H9 (cell line): Measurements from ENCODE around the gene GPR50. TPM values are rescaled to one million over a fixed set of nuclear protein-coding genes. Genes with fewer than 3 reads are reported as not detected.
A peak's percentile ranks its signal among the peaks of the same experiment; 100 is the strongest.

ENCODE experiments used
- DNase-seq: peaks from one replicate; pipeline ENCODE4 v3.0.0-alpha.2; 2017
- H2AFZ ChIP-seq: one replicate; pipeline ENCODE4 v1.6.1; 2013; ENCODE audit warnings: mild to moderate bottlenecking, low read length, control low read depth, moderate library complexity
- H2AK5ac ChIP-seq: 2 replicates; pipeline ENCODE4 v1.6.1; 2013; ENCODE audit warnings: low read length, control low read depth, mixed read lengths; ENCODE audit not compliant: insufficient read length
- H2BK120ac ChIP-seq: one replicate; pipeline ENCODE4 v1.6.1; 2013; ENCODE audit warnings: low read depth, mild to moderate bottlenecking, low read length, control low read depth, inconsistent platforms; ENCODE audit not compliant: poor library complexity, severe bottlenecking
- H2BK12ac ChIP-seq: 2 replicates; pipeline ENCODE4 v1.6.1; 2013; ENCODE audit warnings: low read length, control low read depth, mixed read lengths, low read depth; ENCODE audit not compliant: insufficient read length
- H2BK15ac ChIP-seq: 2 replicates; pipeline ENCODE4 v1.6.1; 2013; ENCODE audit warnings: low read depth, low read length, control low read depth
- H2BK20ac ChIP-seq: one replicate; pipeline ENCODE4 v1.6.1; 2013; ENCODE audit warnings: low read depth, mild to moderate bottlenecking, low read length, control low read depth, inconsistent platforms; ENCODE audit not compliant: poor library complexity, severe bottlenecking
- H2BK5ac ChIP-seq: 2 replicates; pipeline ENCODE4 v1.6.1; 2013; ENCODE audit warnings: low read length, control low read depth, mixed read lengths; ENCODE audit not compliant: insufficient read length
- H3K14ac ChIP-seq: 2 replicates; pipeline ENCODE4 v1.6.1; 2013; ENCODE audit warnings: low read length, control low read depth; ENCODE audit not compliant: insufficient read depth
- H3K18ac ChIP-seq: 2 replicates; pipeline ENCODE4 v1.6.1; 2013; ENCODE audit warnings: low read depth, mild to moderate bottlenecking, mixed read lengths, low read length, control low read depth; ENCODE audit not compliant: insufficient read length
- H3K23ac ChIP-seq: 2 replicates; pipeline ENCODE4 v1.6.1; 2013; ENCODE audit warnings: low read length, control low read depth, mixed read lengths, low read depth; ENCODE audit not compliant: insufficient read length
- H3K23me2 ChIP-seq: 2 replicates; pipeline ENCODE4 v1.6.1; 2013; ENCODE audit warnings: low read depth, mild to moderate bottlenecking, mixed read lengths, low read length, control low read depth; ENCODE audit not compliant: insufficient read length, poor library complexity, severe bottlenecking
- H3K27ac ChIP-seq: 2 replicates; pipeline ENCODE4 v1.5.1; 2013; ENCODE audit warnings: low read length, control low read depth, mixed read lengths, low read depth; ENCODE audit not compliant: insufficient read length
- H3K27me3 ChIP-seq: 2 replicates; pipeline ENCODE4 v1.6.1; 2013; ENCODE audit warnings: low read length, control low read depth, inconsistent platforms; ENCODE audit not compliant: insufficient read depth
- H3K4ac ChIP-seq: 2 replicates; pipeline ENCODE4 v1.6.1; 2013; ENCODE audit warnings: low read depth, mild to moderate bottlenecking, control low read depth, inconsistent platforms, low read length, moderate library complexity
- H3K4me1 ChIP-seq: 2 replicates; pipeline ENCODE4 v1.6.1; 2013; ENCODE audit warnings: low read length, control low read depth, inconsistent platforms; ENCODE audit not compliant: insufficient read depth
- H3K4me2 ChIP-seq: 2 replicates; pipeline ENCODE4 v1.6.1; 2013; ENCODE audit warnings: low read length, control low read depth, mixed read lengths; ENCODE audit not compliant: insufficient read length, insufficient read depth
- H3K56ac ChIP-seq: 2 replicates; pipeline ENCODE4 v1.6.1; 2013; ENCODE audit warnings: low read depth, mild to moderate bottlenecking, mixed read lengths, low read length, control low read depth; ENCODE audit not compliant: insufficient read length
- H3K79me1 ChIP-seq: 2 replicates; pipeline ENCODE4 v1.6.1; 2013; ENCODE audit warnings: low read depth, mild to moderate bottlenecking, moderate library complexity, low read length, control low read depth, inconsistent platforms; ENCODE audit not compliant: insufficient read depth, poor library complexity, severe bottlenecking
- H3K79me2 ChIP-seq: 2 replicates; pipeline ENCODE4 v1.6.1; 2013; ENCODE audit warnings: low read length, control low read depth, inconsistent platforms; ENCODE audit not compliant: insufficient read depth
- H3K9ac ChIP-seq: 2 replicates; pipeline ENCODE4 v1.6.1; 2013; ENCODE audit warnings: low read length, control low read depth, mixed read lengths; ENCODE audit not compliant: insufficient read length; ENCODE audit errors: extremely low read depth
- H3K9me3 ChIP-seq: one replicate; pipeline ENCODE4 v1.6.1; 2013; ENCODE audit warnings: low read depth, low read length, inconsistent platforms; ENCODE audit not compliant: control insufficient read depth
- H3T11ph ChIP-seq: one replicate; pipeline ENCODE4 v1.6.1; 2013; ENCODE audit warnings: mild to moderate bottlenecking, low read length, control low read depth, inconsistent platforms
- H4K20me1 ChIP-seq: one replicate; pipeline ENCODE4 v1.6.1; 2013; ENCODE audit not compliant: control insufficient read depth, insufficient read length, insufficient read depth
- H4K5ac ChIP-seq: 2 replicates; pipeline ENCODE4 v1.6.1; 2013; ENCODE audit warnings: low read depth, mild to moderate bottlenecking, mixed read lengths, low read length, control low read depth; ENCODE audit not compliant: insufficient read length
- H4K8ac ChIP-seq: replicated peaks from 2 replicates; pipeline ENCODE4 v1.6.1; 2013; ENCODE audit warnings: low read length, control low read depth, mixed read lengths, low read depth; ENCODE audit not compliant: insufficient read length
- H4K91ac ChIP-seq: 2 replicates; pipeline ENCODE4 v1.6.1; 2013; ENCODE audit warnings: low read depth, mild to moderate bottlenecking, moderate library complexity, mixed read lengths, low read length, control low read depth; ENCODE audit not compliant: insufficient read length
- H3K27ac Mint-ChIP-seq, 3 experiments: 2 replicates in 2 of 3; 3 replicates in 1 of 3; pipeline ENCODE4 v1.8.0; 2020 to 2021; ENCODE audit warnings: mixed read lengths in 3 of 3, mild to moderate bottlenecking in 1 of 3, moderate library complexity in 1 of 3
- H3K27me3 Mint-ChIP-seq: 2 replicates; pipeline ENCODE4 v1.8.0; 2021; ENCODE audit warnings: low read depth, mild to moderate bottlenecking, moderate library complexity, mixed read lengths
- H3K36me3 Mint-ChIP-seq, 3 experiments: 2 replicates in 2 of 3; 3 replicates in 1 of 3; pipeline ENCODE4 v1.8.0; 2020 to 2021; ENCODE audit warnings: low read depth in 3 of 3, mixed read lengths in 3 of 3; ENCODE audit not compliant: insufficient read depth in 1 of 3
- H3K4me1 Mint-ChIP-seq, 2 experiments: 2 replicates each; pipeline ENCODE4 v1.8.0; 2020; ENCODE audit warnings: mixed read lengths in 2 of 2
- H3K4me3 Mint-ChIP-seq, 2 experiments: 2 replicates in 1 of 2; 3 replicates in 1 of 2; pipeline ENCODE4 v1.8.0; 2020 to 2021; ENCODE audit warnings: mild to moderate bottlenecking in 2 of 2, mixed read lengths in 2 of 2, moderate library complexity in 1 of 2
- H3K9me3 Mint-ChIP-seq, 2 experiments: 2 replicates in 1 of 2; 3 replicates in 1 of 2; pipeline ENCODE4 v1.8.0; 2020; ENCODE audit warnings: mild to moderate bottlenecking in 2 of 2, mixed read lengths in 2 of 2, moderate library complexity in 1 of 2
- CTCF ChIP-seq: fragments of 200-600 bp; sonication (generic); conservative IDR thresholded peaks from 3 replicates; pipeline ENCODE4 v1.8.0; 2021; ENCODE audit warnings: antibody characterized with exemption, mild to moderate bottlenecking
- WGBS: extraction: QIAGEN DNeasy Blood & Tissue Kit; methylation state at CpG from one replicate; pipeline ENCODE4 v1.1.7; 2013; ENCODE audit warnings: missing lambda C conversion rate, low lambda C conversion rate, mixed read lengths; ENCODE audit not compliant: insufficient read length; ENCODE audit errors: extremely low coverage; 5-methylcytosine and 5-hydroxymethylcytosine counted together
- total RNA-seq: library from RNA; stranded (reverse); gene quantifications from 2 replicates; pipeline ENCODE4 v1.2.1, GENCODE V29; 2021

The GPR50 gene
- total RNA-seq, 1 experiment from 2014 or later: 12.2 TPM

GRCh38 chrX:151174581-151175282, 1.7 kb upstream of the GPR50 start:
- H3T11ph ChIP-seq: no peak overlapping the region
- peak overlapping the region; percentile 63 for H3K4me2 ChIP-seq
- H3K14ac ChIP-seq: no peak overlapping the region
- H3K9ac ChIP-seq: no peak overlapping the region
- peak; percentile 62 for TF ChIP-seq CTCF
- H2BK5ac ChIP-seq: no peak overlapping the region
- H2AK5ac ChIP-seq: no peak overlapping the region
- H2BK120ac ChIP-seq: no peak overlapping the region
- H3K23ac ChIP-seq: no peak overlapping the region
- H3K56ac ChIP-seq: no peak overlapping the region
- peaks cover under 1 to 2% (median 1%) of the 10 kb centered on the region in 3 experiments; a peak in 5 of 7 replicates for H3K36me3 Mint-ChIP-seq
- H3K79me1 ChIP-seq: no peaks in the 10 kb centered on the region
- H3K27ac ChIP-seq: no peak overlapping the region
- no peak overlapping the region for H4K8ac ChIP-seq
- H3K4me1 ChIP-seq: no peaks in the 10 kb centered on the region; the same call in 1 of the 2 replicates
- no peak overlapping the region for H4K91ac ChIP-seq
- no CpG with 5 or more reads among the region's 37 CpGs for WGBS
- H3K79me2 ChIP-seq: no peaks in the 10 kb centered on the region
- H3K27me3 Mint-ChIP-seq: peaks cover 87% of the 10 kb centered on the region
- no peak overlapping the region for H2BK15ac ChIP-seq
- no peak overlapping the region for H3K18ac ChIP-seq
- no peak overlapping the region for H2BK20ac ChIP-seq
- peaks cover 9 to 12% of the 10 kb centered on the region in 2 experiments; a peak in 3 of 4 replicates for H3K4me1 Mint-ChIP-seq
- no peak overlapping the region for H2BK12ac ChIP-seq
- H3K23me2 ChIP-seq: peaks cover 23% of the 10 kb centered on the region
- no peak overlapping the region for H2AFZ ChIP-seq
- no peak overlapping the region for H3K27ac Mint-ChIP-seq
- peaks cover 22% of the 10 kb centered on the region for H3K27me3 ChIP-seq
- H3K9me3 ChIP-seq: peaks cover 20% of the 10 kb centered on the region
- DNase-seq: peak; percentile 74
- H3K4ac ChIP-seq: no peak overlapping the region
- no peaks in the 10 kb centered on the region for H4K20me1 ChIP-seq
- peaks cover 72 to 82% of the 10 kb centered on the region in 2 experiments for H3K9me3 Mint-ChIP-seq
- H4K5ac ChIP-seq: no peak overlapping the region
- H3K4me3 Mint-ChIP-seq: peak overlapping the region; percentile 62 to 85
